GM23338 (cell line): ENCODE data around the gene CCDC86. TPM values are rescaled to one million over a fixed set of nuclear protein-coding genes. Genes with fewer than 3 reads are reported as not detected.

Experiments
- ATAC-seq: fragments of 200-7000 bp; cut with Tn5 transposase; 3 replicates; pipeline ENCODE4 v1.9.1; 2020
- DNase-seq: peaks from one replicate; pipeline ENCODE4 v3.0.0-alpha.2; 2015; ENCODE audit warnings: low spot score
- H2AFZ ChIP-seq: fragments of 200-600 bp; sonication (generic); 2 replicates; pipeline ENCODE4 v1.8.0; 2016; ENCODE audit warnings: antibody characterized with exemption, mild to moderate bottlenecking, moderate library complexity
- H3F3A ChIP-seq: fragments of 200-600 bp; sonication (generic); replicated peaks from 2 replicates; pipeline ENCODE4 v1.8.0; 2017; ENCODE audit warnings: antibody characterized with exemption, mixed run types, low read depth
- H3K27ac ChIP-seq: fragments of 200-600 bp; sonication (generic); 2 replicates; pipeline ENCODE4 v1.6.1; 2016; ENCODE audit warnings: low read depth
- H3K27me3 ChIP-seq: fragments of 200-600 bp; sonication (generic); 2 replicates; pipeline ENCODE4 v1.8.0; 2016; ENCODE audit warnings: mild to moderate bottlenecking, mixed run types, moderate library complexity; ENCODE audit not compliant: insufficient read depth
- H3K36me3 ChIP-seq: fragments of 200-600 bp; sonication (generic); 2 replicates; pipeline ENCODE4 v1.8.0; 2016; ENCODE audit warnings: mild to moderate bottlenecking; ENCODE audit not compliant: insufficient read depth
- H3K4me1 ChIP-seq: fragments of 200-600 bp; sonication (generic); 2 replicates; pipeline ENCODE4 v1.8.0; 2016; ENCODE audit warnings: mild to moderate bottlenecking, moderate library complexity; ENCODE audit not compliant: insufficient read depth
- H3K4me2 ChIP-seq: fragments of 200-600 bp; sonication (generic); 2 replicates; pipeline ENCODE4 v1.7.1; 2017; ENCODE audit warnings: mixed run types
- H3K4me3 ChIP-seq: fragments of 200-600 bp; sonication (generic); 2 replicates; pipeline ENCODE4 v1.6.1; 2016; ENCODE audit warnings: mixed run types
- H3K79me2 ChIP-seq: fragments of 200-600 bp; sonication (generic); replicated peaks from 2 replicates; pipeline ENCODE4 v1.8.0; 2017; ENCODE audit warnings: mild to moderate bottlenecking; ENCODE audit not compliant: insufficient read depth
- H3K9me2 ChIP-seq: fragments of 200-600 bp; sonication (generic); 2 replicates; pipeline ENCODE4 v1.8.0; 2017; ENCODE audit not compliant: insufficient read depth
- H4K20me1 ChIP-seq: fragments of 200-600 bp; sonication (generic); replicated peaks from 2 replicates; pipeline ENCODE4 v1.8.0; 2017; ENCODE audit warnings: mild to moderate bottlenecking; ENCODE audit not compliant: insufficient read depth
- H3K27ac Mint-ChIP-seq: 2 replicates; pipeline ENCODE4 v1.8.0; 2020; ENCODE audit warnings: inconsistent platforms, mild to moderate bottlenecking, moderate library complexity, mixed read lengths
- H3K27me3 Mint-ChIP-seq: 3 replicates; pipeline ENCODE4 v1.8.0; 2022; ENCODE audit warnings: low read depth, mild to moderate bottlenecking, moderate library complexity, mixed read lengths, inconsistent platforms; ENCODE audit not compliant: insufficient read depth, poor library complexity
- H3K36me3 Mint-ChIP-seq: 3 replicates; pipeline ENCODE4 v1.8.0; 2021; ENCODE audit warnings: low read depth, mild to moderate bottlenecking, inconsistent platforms, moderate library complexity, mixed read lengths
- H3K4me1 Mint-ChIP-seq: 3 replicates; pipeline ENCODE4 v1.8.0; 2020; ENCODE audit warnings: mild to moderate bottlenecking, inconsistent platforms, mixed read lengths
- H3K4me3 Mint-ChIP-seq: 3 replicates; pipeline ENCODE4 v1.8.0; 2021; ENCODE audit warnings: moderate library complexity, mild to moderate bottlenecking, inconsistent platforms, mixed read lengths
- H3K9me3 Mint-ChIP-seq: 3 replicates; pipeline ENCODE4 v1.8.0; 2020; ENCODE audit warnings: moderate library complexity, mild to moderate bottlenecking, inconsistent platforms, mixed read lengths
- CREB1 ChIP-seq: fragments of 250-450 bp; sonication (Bioruptor Pico); IDR thresholded peaks from 2 replicates; pipeline ENCODE4 v1.5.0; 2020; ENCODE audit warnings: low read depth, mild to moderate bottlenecking, moderate library complexity
- JUNB ChIP-seq: IDR thresholded peaks from one replicate; pipeline ENCODE4 v1.6.1; 2016; ENCODE audit warnings: antibody characterized with exemption; ENCODE audit not compliant: unreplicated experiment
- NANOG ChIP-seq: IDR thresholded peaks from 2 replicates; pipeline ENCODE4 v1.6.1; 2016; ENCODE audit warnings: antibody characterized with exemption, borderline replicate concordance
- POLR2AphosphoS5 ChIP-seq: IDR thresholded peaks from 2 replicates; pipeline ENCODE4 v1.6.1; 2016; ENCODE audit warnings: antibody characterized with exemption, low read depth
- STAT1 ChIP-seq: IDR thresholded peaks from one replicate; pipeline ENCODE4 v1.6.1; 2016; ENCODE audit warnings: antibody characterized with exemption; ENCODE audit not compliant: unreplicated experiment
- ZNF114 ChIP-seq: fragments of 250-450 bp; sonication (Bioruptor Pico); IDR thresholded peaks from 2 replicates; pipeline ENCODE4 v1.5.0; 2020; ENCODE audit warnings: mild to moderate bottlenecking, moderate library complexity
- ZNF331 ChIP-seq: fragments of 250-450 bp; sonication (Bioruptor Pico); IDR thresholded peaks from 2 replicates; pipeline ENCODE4 v1.5.0; 2020; ENCODE audit warnings: low read depth, mild to moderate bottlenecking, moderate library complexity
- polyA plus RNA-seq: library from polyadenylated mRNA; unstranded; fragments of >200 nt; fragmentation: Nextera tagmentation; extraction: Ambion mirVana; gene quantifications from 2 replicates; pipeline ENCODE4 v1.2.1, GENCODE V29; 2016
- total RNA-seq: library from RNA; depleted of rRNA; stranded (reverse); fragments of >200 nt; shearing (Covaris generic); gene quantifications from 2 replicates; pipeline ENCODE4 v1.2.3, GENCODE V29; 2014
- TF ChIP-seq, protein P1 (sequence below), 2 experiments: fragments of 200-600 bp in 1 of 2; sonication (generic) in 1 of 2; conservative IDR thresholded peaks; 2 replicates each; pipeline versions ENCODE4 v1.5.1 to v1.6.1; 2016 to 2017; ENCODE audit warnings: antibody characterized with exemption in 2 of 2, low read depth in 2 of 2, mild to moderate bottlenecking in 2 of 2, moderate library complexity in 1 of 2
- TF ChIP-seq, protein P2 (sequence below): fragments of 250-450 bp; sonication (Bioruptor Pico); IDR thresholded peaks from 2 replicates; pipeline ENCODE4 v1.5.0; 2020; ENCODE audit warnings: mild to moderate bottlenecking, moderate library complexity
- TF ChIP-seq, protein P3 (sequence below): IDR thresholded peaks from one replicate; pipeline ENCODE4 v1.6.1; 2018; ENCODE audit warnings: antibody characterized with exemption; ENCODE audit not compliant: unreplicated experiment
- TF ChIP-seq, protein P4 (sequence below): IDR thresholded peaks from 2 replicates; pipeline ENCODE4 v1.6.1; 2016; ENCODE audit warnings: antibody characterized with exemption

Gene CCDC86
- total and polyA plus RNA-seq, 2 experiments from 2014 or later: 67.3 to 98.5 TPM

DNA sequence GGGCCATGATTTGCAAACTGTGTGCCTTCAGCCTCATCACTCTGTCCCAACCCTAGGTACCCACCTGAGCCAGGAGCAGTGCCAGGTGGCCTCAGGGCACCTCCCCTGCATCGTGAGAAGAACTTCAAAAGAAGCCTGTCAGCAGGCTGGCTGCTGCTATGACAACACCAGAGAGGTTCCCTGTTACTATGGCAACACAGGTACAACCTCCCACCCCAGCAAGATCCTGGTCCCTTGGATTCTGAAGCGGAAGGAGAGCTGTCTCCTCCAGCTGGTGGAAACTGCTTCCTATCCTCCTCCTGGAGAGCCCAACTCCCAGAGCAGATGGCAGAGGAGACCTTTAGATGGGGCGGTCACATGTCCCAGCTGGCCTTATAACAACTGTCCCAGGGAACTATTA lies 28.4 kb downstream of the CCDC86 start:
- Mint-ChIP-seq H3K4me1 (peaks cover 6% of the 10 kb centered on the region; the same call in 2 of the 3 replicates), H3K36me3 (no peaks in the 10 kb centered on the region), H3K27ac (no peak overlapping the region), H3K9me3 (no peaks in the 10 kb centered on the region; the same call in 2 of the 3 replicates), H3K4me3 (no peak overlapping the region), H3K27me3 (peaks cover 4% of the 10 kb centered on the region)
- H3K27ac ChIP-seq: no peak overlapping the region
- H3K4me3 ChIP-seq: no peak overlapping the region
- H3K27me3 ChIP-seq: no peaks in the 10 kb centered on the region
- no peak overlapping the region for H2AFZ ChIP-seq
- DNase-seq (peak; percentile 58), ATAC-seq (peak; percentile 15; the same call in 2 of the 3 replicates)
- TF ChIP-seq POLR2AphosphoS5 (no peak), JUNB (no peak), ZNF331 (CRISPR knock-in tag) (no peak), CREB1 (CRISPR knock-in tag) (no peak), NANOG (no peak), STAT1 (no peak), ZNF114 (CRISPR knock-in tag) (no peak)
- TF ChIP-seq, protein P1, sequence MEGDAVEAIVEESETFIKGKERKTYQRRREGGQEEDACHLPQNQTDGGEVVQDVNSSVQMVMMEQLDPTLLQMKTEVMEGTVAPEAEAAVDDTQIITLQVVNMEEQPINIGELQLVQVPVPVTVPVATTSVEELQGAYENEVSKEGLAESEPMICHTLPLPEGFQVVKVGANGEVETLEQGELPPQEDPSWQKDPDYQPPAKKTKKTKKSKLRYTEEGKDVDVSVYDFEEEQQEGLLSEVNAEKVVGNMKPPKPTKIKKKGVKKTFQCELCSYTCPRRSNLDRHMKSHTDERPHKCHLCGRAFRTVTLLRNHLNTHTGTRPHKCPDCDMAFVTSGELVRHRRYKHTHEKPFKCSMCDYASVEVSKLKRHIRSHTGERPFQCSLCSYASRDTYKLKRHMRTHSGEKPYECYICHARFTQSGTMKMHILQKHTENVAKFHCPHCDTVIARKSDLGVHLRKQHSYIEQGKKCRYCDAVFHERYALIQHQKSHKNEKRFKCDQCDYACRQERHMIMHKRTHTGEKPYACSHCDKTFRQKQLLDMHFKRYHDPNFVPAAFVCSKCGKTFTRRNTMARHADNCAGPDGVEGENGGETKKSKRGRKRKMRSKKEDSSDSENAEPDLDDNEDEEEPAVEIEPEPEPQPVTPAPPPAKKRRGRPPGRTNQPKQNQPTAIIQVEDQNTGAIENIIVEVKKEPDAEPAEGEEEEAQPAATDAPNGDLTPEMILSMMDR (conservative IDR thresholded peaks at IDR 0.05; ENCODE audit: low read depth in 2 of 2): no peak
- TF ChIP-seq, protein P2, sequence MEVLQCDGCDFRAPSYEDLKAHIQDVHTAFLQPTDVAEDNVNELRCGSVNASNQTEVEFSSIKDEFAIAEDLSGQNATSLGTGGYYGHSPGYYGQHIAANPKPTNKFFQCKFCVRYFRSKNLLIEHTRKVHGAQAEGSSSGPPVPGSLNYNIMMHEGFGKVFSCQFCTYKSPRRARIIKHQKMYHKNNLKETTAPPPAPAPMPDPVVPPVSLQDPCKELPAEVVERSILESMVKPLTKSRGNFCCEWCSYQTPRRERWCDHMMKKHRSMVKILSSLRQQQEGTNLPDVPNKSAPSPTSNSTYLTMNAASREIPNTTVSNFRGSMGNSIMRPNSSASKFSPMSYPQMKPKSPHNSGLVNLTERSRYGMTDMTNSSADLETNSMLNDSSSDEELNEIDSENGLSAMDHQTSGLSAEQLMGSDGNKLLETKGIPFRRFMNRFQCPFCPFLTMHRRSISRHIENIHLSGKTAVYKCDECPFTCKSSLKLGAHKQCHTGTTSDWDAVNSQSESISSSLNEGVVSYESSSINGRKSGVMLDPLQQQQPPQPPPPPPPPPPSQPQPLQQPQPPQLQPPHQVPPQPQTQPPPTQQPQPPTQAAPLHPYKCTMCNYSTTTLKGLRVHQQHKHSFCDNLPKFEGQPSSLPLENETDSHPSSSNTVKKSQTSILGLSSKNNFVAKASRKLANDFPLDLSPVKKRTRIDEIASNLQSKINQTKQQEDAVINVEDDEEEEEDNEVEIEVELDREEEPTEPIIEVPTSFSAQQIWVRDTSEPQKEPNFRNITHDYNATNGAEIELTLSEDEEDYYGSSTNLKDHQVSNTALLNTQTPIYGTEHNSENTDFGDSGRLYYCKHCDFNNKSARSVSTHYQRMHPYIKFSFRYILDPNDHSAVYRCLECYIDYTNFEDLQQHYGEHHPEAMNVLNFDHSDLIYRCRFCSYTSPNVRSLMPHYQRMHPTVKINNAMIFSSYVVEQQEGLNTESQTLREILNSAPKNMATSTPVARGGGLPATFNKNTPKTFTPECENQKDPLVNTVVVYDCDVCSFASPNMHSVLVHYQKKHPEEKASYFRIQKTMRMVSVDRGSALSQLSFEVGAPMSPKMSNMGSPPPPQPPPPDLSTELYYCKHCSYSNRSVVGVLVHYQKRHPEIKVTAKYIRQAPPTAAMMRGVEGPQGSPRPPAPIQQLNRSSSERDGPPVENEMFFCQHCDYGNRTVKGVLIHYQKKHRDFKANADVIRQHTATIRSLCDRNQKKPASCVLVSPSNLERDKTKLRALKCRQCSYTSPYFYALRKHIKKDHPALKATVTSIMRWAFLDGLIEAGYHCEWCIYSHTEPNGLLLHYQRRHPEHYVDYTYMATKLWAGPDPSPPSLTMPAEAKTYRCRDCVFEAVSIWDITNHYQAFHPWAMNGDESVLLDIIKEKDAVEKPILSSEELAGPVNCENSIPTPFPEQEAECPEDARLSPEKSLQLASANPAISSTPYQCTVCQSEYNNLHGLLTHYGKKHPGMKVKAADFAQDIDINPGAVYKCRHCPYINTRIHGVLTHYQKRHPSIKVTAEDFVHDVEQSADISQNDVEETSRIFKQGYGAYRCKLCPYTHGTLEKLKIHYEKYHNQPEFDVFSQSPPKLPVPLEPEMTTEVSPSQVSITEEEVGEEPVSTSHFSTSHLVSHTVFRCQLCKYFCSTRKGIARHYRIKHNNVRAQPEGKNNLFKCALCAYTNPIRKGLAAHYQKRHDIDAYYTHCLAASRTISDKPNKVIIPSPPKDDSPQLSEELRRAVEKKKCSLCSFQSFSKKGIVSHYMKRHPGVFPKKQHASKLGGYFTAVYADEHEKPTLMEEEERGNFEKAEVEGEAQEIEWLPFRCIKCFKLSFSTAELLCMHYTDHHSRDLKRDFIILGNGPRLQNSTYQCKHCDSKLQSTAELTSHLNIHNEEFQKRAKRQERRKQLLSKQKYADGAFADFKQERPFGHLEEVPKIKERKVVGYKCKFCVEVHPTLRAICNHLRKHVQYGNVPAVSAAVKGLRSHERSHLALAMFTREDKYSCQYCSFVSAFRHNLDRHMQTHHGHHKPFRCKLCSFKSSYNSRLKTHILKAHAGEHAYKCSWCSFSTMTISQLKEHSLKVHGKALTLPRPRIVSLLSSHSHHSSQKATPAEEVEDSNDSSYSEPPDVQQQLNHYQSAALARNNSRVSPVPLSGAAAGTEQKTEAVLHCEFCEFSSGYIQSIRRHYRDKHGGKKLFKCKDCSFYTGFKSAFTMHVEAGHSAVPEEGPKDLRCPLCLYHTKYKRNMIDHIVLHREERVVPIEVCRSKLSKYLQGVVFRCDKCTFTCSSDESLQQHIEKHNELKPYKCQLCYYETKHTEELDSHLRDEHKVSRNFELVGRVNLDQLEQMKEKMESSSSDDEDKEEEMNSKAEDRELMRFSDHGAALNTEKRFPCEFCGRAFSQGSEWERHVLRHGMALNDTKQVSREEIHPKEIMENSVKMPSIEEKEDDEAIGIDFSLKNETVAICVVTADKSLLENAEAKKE (CRISPR knock-in tag): no peak
- TF ChIP-seq, protein P3, sequence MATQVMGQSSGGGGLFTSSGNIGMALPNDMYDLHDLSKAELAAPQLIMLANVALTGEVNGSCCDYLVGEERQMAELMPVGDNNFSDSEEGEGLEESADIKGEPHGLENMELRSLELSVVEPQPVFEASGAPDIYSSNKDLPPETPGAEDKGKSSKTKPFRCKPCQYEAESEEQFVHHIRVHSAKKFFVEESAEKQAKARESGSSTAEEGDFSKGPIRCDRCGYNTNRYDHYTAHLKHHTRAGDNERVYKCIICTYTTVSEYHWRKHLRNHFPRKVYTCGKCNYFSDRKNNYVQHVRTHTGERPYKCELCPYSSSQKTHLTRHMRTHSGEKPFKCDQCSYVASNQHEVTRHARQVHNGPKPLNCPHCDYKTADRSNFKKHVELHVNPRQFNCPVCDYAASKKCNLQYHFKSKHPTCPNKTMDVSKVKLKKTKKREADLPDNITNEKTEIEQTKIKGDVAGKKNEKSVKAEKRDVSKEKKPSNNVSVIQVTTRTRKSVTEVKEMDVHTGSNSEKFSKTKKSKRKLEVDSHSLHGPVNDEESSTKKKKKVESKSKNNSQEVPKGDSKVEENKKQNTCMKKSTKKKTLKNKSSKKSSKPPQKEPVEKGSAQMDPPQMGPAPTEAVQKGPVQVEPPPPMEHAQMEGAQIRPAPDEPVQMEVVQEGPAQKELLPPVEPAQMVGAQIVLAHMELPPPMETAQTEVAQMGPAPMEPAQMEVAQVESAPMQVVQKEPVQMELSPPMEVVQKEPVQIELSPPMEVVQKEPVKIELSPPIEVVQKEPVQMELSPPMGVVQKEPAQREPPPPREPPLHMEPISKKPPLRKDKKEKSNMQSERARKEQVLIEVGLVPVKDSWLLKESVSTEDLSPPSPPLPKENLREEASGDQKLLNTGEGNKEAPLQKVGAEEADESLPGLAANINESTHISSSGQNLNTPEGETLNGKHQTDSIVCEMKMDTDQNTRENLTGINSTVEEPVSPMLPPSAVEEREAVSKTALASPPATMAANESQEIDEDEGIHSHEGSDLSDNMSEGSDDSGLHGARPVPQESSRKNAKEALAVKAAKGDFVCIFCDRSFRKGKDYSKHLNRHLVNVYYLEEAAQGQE: no peak
- TF ChIP-seq, protein P4, sequence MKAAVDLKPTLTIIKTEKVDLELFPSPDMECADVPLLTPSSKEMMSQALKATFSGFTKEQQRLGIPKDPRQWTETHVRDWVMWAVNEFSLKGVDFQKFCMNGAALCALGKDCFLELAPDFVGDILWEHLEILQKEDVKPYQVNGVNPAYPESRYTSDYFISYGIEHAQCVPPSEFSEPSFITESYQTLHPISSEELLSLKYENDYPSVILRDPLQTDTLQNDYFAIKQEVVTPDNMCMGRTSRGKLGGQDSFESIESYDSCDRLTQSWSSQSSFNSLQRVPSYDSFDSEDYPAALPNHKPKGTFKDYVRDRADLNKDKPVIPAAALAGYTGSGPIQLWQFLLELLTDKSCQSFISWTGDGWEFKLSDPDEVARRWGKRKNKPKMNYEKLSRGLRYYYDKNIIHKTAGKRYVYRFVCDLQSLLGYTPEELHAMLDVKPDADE: no peak
- no peaks in the 10 kb centered on the region for H3K4me1 ChIP-seq
- no peaks in the 10 kb centered on the region for H3K79me2 ChIP-seq
- H3K36me3 ChIP-seq: no peaks in the 10 kb centered on the region
- H3F3A ChIP-seq: no peaks in the 10 kb centered on the region
- no peak overlapping the region for H3K4me2 ChIP-seq
- H3K9me2 ChIP-seq: no peaks in the 10 kb centered on the region
- H4K20me1 ChIP-seq: no peaks in the 10 kb centered on the region
